ENCODE data around the gene JADE1. TPM values are rescaled to one million over a fixed set of nuclear protein-coding genes. Genes with fewer than 3 reads are reported as not detected.

JADE1 gene
- total RNA-seq, 2 experiments from 2014 or later = 57.1 to 58.4 TPM

DNA sequence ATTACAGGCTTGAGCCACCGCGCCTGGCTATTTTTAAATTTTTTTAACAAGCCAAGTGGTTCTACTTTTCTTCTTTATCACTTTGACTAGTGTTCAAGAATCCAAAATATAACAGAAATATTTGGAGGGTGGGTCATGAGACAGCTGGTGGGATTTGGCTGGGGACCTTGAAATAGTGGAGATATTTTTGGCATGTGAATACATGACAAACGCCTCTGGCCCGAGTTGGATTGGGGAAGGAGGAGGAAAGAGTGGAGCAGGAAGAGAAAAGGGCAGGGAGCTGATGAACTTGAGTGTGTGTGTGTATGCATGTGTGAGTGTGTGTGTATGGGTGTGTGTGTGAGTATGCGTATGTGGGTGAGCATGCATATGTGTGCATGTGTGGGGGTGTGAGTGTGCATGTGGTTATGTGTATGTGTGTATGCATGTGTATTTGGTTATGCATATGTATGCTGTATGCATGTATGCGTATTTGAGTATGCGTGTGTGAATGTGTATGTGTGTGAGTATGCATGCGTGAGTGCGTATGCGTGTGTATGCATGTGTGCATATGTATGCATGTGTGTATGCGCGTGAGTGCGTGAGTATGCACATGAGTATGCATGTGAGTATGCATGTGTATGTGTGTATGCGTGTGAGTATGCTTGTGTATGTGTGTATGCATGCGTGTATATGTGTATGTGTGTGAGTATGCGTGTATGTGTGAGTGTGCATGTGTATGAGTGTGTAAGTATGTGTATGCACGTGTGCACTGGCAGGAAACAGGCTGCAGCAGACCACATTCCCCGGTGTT, 49.6 kb downstream of the JADE1 start:
- Histone ChIP-seq H3K36me3 (ENCODE audit: insufficient read depth, low read length) (peaks cover 83% of the 10 kb centered on the region), H3K27ac (ENCODE audit: low read depth in 1 of 2, low read length in 2 of 2) (no peak overlapping the region), H3K27me3 (ENCODE audit: control insufficient read depth in 1 of 2, insufficient read depth in 2 of 2, low read length in 2 of 2) (no peaks in the 10 kb centered on the region), H3K4me1 (ENCODE audit: insufficient read depth, low read length) (peaks cover 35% of the 10 kb centered on the region), H3K4me3 (ENCODE audit: low read length) (no peak overlapping the region), H3K9me3 (ENCODE audit: control insufficient read depth in 1 of 2, insufficient read depth in 1 of 2, low read length in 2 of 2) (no peaks in the 10 kb centered on the region)
- H3K36me3 Mint-ChIP-seq (ENCODE audit: low read depth) = peaks cover 94% of the 10 kb centered on the region
- POLR2A ChIA-PET = no interaction called here
- TF ChIP-seq CTCF (IDR thresholded peaks at IDR 0.05) = no peak
- H3K27me3 Mint-ChIP-seq = no peaks in the 10 kb centered on the region
- H3K4me1 Mint-ChIP-seq (ENCODE audit: low read depth) = peaks cover 64% of the 10 kb centered on the region
- no peak overlapping the region for H3K4me3 Mint-ChIP-seq
- intact Hi-C loops (cut with DNase I, micrococcal nuclease) = no loop called here
- ATAC-seq (ENCODE audit: poor library complexity) (no peak), DNase-seq (no peak)
- peak overlapping the region; percentile 47 for H3K27ac Mint-ChIP-seq
- CTCF ChIA-PET = no interaction called here
- H3K9me3 Mint-ChIP-seq = no peaks in the 10 kb centered on the region

- Histone ChIP-seq H3K36me3 (ENCODE audit: insufficient read depth, low read length) (peaks cover 89% of the 10 kb centered on the region), H3K4me1 (ENCODE audit: insufficient read depth, low read length) (peaks cover 28% of the 10 kb centered on the region), H3K27me3 (ENCODE audit: control insufficient read depth in 1 of 2, insufficient read depth in 2 of 2, low read length in 2 of 2) (no peaks in the 10 kb centered on the region), H3K27ac (ENCODE audit: low read depth in 1 of 2, low read length in 2 of 2) (peak overlapping the region in 1 of 2 donors; percentile 15), H3K4me3 (ENCODE audit: low read length) (no peak overlapping the region), H3K9me3 (ENCODE audit: control insufficient read depth in 1 of 2, insufficient read depth in 1 of 2, low read length in 2 of 2) (no peaks in the 10 kb centered on the region)
- POLR2A ChIA-PET = no interaction called here
- Mint-ChIP-seq H3K27me3 (no peaks in the 10 kb centered on the region), H3K9me3 (no peaks in the 10 kb centered on the region), H3K27ac (peak overlapping the region; percentile 47), H3K4me3 (peak overlapping the region; percentile 27), H3K36me3 (ENCODE audit: low read depth) (peaks cover 93% of the 10 kb centered on the region), H3K4me1 (ENCODE audit: low read depth) (peaks cover 54% of the 10 kb centered on the region)
- CTCF ChIA-PET = no interaction called here
- ATAC-seq (ENCODE audit: poor library complexity) (no peak), DNase-seq (no peak)
- intact Hi-C loops (cut with DNase I, micrococcal nuclease) = loop anchor here (5.0 to 10.0 kb wide), 2 partner anchors 285 to 288 kb away; no protein-coding TSS in a partner anchor
- no peak for TF ChIP-seq CTCF (IDR thresholded peaks at IDR 0.05)
Observed at GRCh38 chr4:128859887-128860677, 50.6 kb downstream of the JADE1 start.

DNA sequence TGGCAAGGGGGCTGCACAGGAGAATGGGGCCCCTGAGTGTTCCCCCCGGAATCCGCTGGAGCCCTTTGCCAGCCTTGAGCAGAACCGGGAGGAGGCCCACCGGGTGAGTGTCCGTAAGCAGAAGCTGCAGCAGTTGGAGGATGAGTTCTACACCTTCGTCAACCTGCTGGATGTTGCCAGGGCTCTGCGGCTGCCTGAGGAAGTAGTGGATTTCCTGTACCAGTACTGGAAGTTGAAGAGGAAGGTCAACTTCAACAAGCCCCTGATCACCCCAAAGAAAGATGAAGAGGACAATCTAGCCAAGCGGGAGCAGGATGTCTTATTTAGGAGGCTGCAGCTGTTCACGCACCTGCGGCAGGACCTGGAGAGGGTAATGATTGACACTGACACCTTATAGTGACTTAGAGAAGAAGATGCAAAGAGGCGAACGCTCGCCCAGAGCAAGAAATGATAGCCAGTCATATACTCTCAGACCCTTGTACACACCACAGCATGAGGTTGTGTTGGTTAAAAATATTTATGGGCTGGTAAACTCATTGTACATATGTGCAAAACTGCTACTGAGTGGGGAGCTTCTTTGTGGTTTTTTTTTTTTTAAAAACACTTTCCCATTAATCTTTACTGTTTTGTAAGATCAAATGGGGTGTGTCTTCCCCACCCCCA, 52.5 kb downstream of the JADE1 start:
- H3K4me1 Mint-ChIP-seq (ENCODE audit: low read depth) = peaks cover 59% of the 10 kb centered on the region

More for the DNA sequence above, 52.5 kb downstream of the JADE1 start:
- peak overlapping the region; percentile 46 for H3K4me3 Mint-ChIP-seq
- ChIA-PET CTCF (interaction anchor here (0.9 to 1.8 kb wide), 4 partner anchors 11 to 80 kb away, joined by 3 to 5 read pairs (median 4); no protein-coding TSS in a partner anchor), POLR2A (interaction anchor here (0.6 to 2.5 kb wide), 2 partner anchors 8 to 49 kb away, joined by 3 to 12 read pairs; no protein-coding TSS in a partner anchor)
- peaks cover 94% of the 10 kb centered on the region for H3K36me3 Mint-ChIP-seq (ENCODE audit: low read depth)
- H3K4me3 ChIP-seq (ENCODE audit: low read length) = no peak overlapping the region
- H3K27ac Mint-ChIP-seq = peak overlapping the region; percentile 70
- no peaks in the 10 kb centered on the region for H3K27me3 Mint-ChIP-seq
- no peak for TF ChIP-seq CTCF (IDR thresholded peaks at IDR 0.05)
- peaks cover 83% of the 10 kb centered on the region for H3K36me3 ChIP-seq (ENCODE audit: insufficient read depth, low read length)
- H3K9me3 ChIP-seq (ENCODE audit: control insufficient read depth in 1 of 2, insufficient read depth in 1 of 2, low read length in 2 of 2) = no peaks in the 10 kb centered on the region
- intact Hi-C loops (cut with DNase I, micrococcal nuclease) = loop anchor here (2.0 to 10.0 kb wide), 5 partner anchors 51 to 405 kb away; partner anchors contain the start of gene JADE1 (in 1 of the 2)
- peak overlapping the region in 1 of 2 donors; percentile 26 for H3K27ac ChIP-seq (ENCODE audit: low read depth in 1 of 2, low read length in 2 of 2)
- peaks cover 27% of the 10 kb centered on the region for H3K4me1 ChIP-seq (ENCODE audit: insufficient read depth, low read length)
- DNase-seq (peak in 4 of 14 experiments; percentile 21 to 34 (median 30)), ATAC-seq (ENCODE audit: poor library complexity) (peak; percentile 23)
- no peaks in the 10 kb centered on the region for H3K27me3 ChIP-seq (ENCODE audit: control insufficient read depth in 1 of 2, insufficient read depth in 2 of 2, low read length in 2 of 2)
- no peaks in the 10 kb centered on the region for H3K9me3 Mint-ChIP-seq
